Upper lobe of right lung (tissue), 1 donor: ENCODE results near the gene RUSF1. TPM values are rescaled to one million over a fixed set of nuclear protein-coding genes. Genes with fewer than 3 reads are reported as not detected.
"Not testable (repeated sequence)": the region's sequence is repeated elsewhere in the genome, so short reads cannot be mapped to it uniquely, and the experiment has no call there.

ENCODE experiments used
- ATAC-seq: fragments of 200-7000 bp; cut with Tn5 transposase; one replicate; pipeline ENCODE4 v1.9.1; 2020; ENCODE audit warnings: mild to moderate bottlenecking, moderate library complexity
- DNase-seq: peaks from one replicate; pipeline ENCODE4 v3.0.0-alpha.2; 2020
- H3K27ac ChIP-seq: fragments of 200-600 bp; one replicate; pipeline ENCODE4 v1.8.0; 2022
- H3K27me3 ChIP-seq: fragments of 200-600 bp; one replicate; pipeline ENCODE4 v1.8.0; 2022; ENCODE audit warnings: mild to moderate bottlenecking
- H3K36me3 ChIP-seq: fragments of 200-600 bp; one replicate; pipeline ENCODE4 v1.8.0; 2022
- H3K4me1 ChIP-seq: fragments of 200-600 bp; one replicate; pipeline ENCODE4 v1.8.0; 2022
- H3K4me3 ChIP-seq: fragments of 200-600 bp; one replicate; pipeline ENCODE4 v1.8.0; 2022; ENCODE audit warnings: mild to moderate bottlenecking
- H3K9me3 ChIP-seq: fragments of 200-600 bp; one replicate; pipeline ENCODE4 v1.8.0; 2022
- CTCF ChIP-seq: fragments of 200-600 bp; IDR thresholded peaks from one replicate; pipeline ENCODE4 v1.8.0; 2022; ENCODE audit warnings: antibody characterized with exemption
- intact Hi-C: fragments of 100-400 bp; cut with DNase I; formaldehyde crosslinking; loops from one replicate; pipeline ENCODE4 v1.11.0; 2022
- total RNA-seq: library from RNA; stranded (reverse); fragmentation: NEBNext Ultra II Directional; extraction: Animal tissue kit (Norgen Biotek cat#: 25700); gene quantifications from one replicate; pipeline ENCODE4 v1.2.1, GENCODE V29; 2021
- donor health status: DM: no; HTN: yes; CAD: no; lungs with severe emphysema.

RUSF1 gene
- total RNA-seq, 1 donor from 2014 or later, result 62.8 TPM

DNA sequence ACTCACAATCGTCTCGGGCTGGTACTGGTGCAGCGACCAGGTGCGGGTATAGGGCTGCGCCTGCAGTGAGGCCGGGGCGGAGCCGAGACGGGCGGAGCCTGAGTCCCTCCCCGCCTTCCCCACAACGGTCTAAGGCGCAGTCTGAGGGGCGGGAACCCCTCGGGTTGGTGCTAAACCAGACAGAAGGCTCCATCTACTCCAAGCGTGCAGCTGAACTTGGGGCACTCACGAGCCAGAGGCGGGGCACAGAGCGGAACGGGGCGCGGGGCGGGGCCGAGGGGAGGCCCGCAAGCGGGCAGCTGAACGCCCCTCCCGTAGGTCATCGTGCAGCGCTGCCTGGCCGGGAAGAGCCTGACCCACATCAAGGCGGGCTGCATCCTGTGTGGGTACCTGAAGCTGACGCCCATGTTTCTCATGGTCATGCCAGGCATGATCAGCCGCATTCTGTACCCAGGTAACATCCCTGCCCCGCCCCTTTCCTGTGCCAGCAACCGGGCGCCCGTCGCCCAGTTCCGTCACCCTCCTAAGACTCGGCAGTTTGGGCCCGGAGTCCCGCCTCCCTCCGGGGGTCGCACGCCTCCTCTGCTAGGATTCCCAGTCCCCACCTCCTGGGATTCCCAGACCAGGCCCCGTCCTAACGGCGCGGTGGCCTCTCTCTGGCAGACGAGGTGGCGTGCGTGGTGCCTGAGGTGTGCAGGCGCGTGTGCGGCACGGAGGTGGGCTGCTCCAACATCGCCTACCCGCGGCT, 20.3 kb downstream of the RUSF1 start:
- peak overlapping the region; percentile 56 for H3K4me3 ChIP-seq
- DNase-seq (peak; percentile 91), ATAC-seq (peak; percentile 84)
- peaks cover 10% of the 10 kb centered on the region for H3K4me1 ChIP-seq
- H3K36me3 ChIP-seq, result peaks cover 15% of the 10 kb centered on the region
- no peaks in the 10 kb centered on the region for H3K27me3 ChIP-seq
- intact Hi-C loops, result no loop called here
- no peaks in the 10 kb centered on the region for H3K9me3 ChIP-seq
- peak overlapping the region; percentile 65 for H3K27ac ChIP-seq
- no peak for TF ChIP-seq CTCF

DNA sequence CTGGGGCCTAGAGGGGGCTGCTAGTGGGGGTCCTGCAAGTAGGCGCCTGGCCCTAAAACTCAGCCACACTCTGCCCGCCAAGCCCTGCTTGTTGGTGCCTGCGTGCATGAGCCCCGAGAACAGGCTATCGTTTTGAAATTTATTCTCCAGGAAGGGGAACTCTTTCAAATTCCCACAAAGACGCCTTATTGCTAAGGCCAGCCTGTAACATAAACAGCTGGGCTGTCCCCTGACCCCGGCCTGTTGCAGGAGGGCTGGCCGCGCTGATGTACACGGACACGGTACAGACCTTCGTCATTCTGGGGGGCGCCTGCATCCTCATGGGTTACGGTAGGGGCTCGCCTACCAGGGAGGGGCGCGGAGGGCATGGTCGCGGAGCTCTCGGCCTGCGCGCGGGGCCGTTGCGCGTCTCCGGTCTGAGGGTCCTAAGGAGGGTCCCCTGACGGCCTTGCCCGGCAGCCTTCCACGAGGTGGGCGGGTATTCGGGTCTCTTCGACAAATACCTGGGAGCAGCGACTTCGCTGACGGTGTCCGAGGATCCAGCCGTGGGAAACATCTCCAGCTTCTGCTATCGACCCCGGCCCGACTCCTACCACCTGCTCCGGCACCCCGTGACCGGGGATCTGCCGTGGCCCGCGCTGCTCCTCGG, 21.0 kb downstream of the RUSF1 start:
- DNase-seq (no peak), ATAC-seq (no peak)
- no peaks in the 10 kb centered on the region for H3K9me3 ChIP-seq
- H3K4me3 ChIP-seq, result peak overlapping the region; percentile 56
- peaks cover 10% of the 10 kb centered on the region for H3K4me1 ChIP-seq
- intact Hi-C loops, result no loop called here
- H3K36me3 ChIP-seq, result peaks cover 9% of the 10 kb centered on the region
- TF ChIP-seq CTCF, result no peak
- H3K27me3 ChIP-seq, result no peaks in the 10 kb centered on the region
- H3K27ac ChIP-seq, result peak overlapping the region; percentile 65

DNA sequence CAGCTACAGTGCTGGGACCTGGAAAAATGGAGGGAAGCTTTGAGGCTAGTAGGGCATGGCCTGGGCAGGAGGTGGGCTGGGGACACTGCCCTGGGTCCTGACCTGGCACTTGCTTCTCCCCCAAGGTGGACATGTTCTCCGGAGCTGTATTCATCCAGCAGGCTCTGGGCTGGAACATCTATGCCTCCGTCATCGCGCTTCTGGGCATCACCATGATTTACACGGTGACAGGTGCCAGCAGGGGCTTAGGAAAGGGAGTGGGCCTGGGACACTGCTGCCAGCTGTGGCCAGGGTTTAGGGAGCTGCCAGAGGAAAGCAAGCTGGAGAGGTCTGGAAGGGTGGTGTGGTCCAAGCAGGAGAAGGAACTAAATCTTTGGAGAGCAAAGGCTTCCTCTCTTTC, 22.1 kb downstream of the RUSF1 start:
- DNase-seq, result no peak
- Histone ChIP-seq H3K27ac (no peak overlapping the region), H3K4me1 (peaks cover 10% of the 10 kb centered on the region), H3K4me3 (peak overlapping the region; percentile 56), H3K9me3 (no peaks in the 10 kb centered on the region), H3K27me3 (no peaks in the 10 kb centered on the region), H3K36me3 (no peaks in the 10 kb centered on the region)
- TF ChIP-seq CTCF, result no peak
- no peak for ATAC-seq
- intact Hi-C loops, result no loop called here

- Histone ChIP-seq H3K27me3 (no peaks in the 10 kb centered on the region), H3K27ac (no peak overlapping the region), H3K4me1 (peaks cover 10% of the 10 kb centered on the region), H3K36me3 (no peaks in the 10 kb centered on the region), H3K9me3 (no peaks in the 10 kb centered on the region), H3K4me3 (no peak overlapping the region)
- DNase-seq (no peak), ATAC-seq (no peak)
- no peak for TF ChIP-seq CTCF
- intact Hi-C loops, result no loop called here
Observed at GRCh38 chr16:31485571-31485970, 22.6 kb downstream of the RUSF1 start.

GRCh38 chr16:31484491-31485171, 23.6 kb downstream of the RUSF1 start:
- Histone ChIP-seq H3K4me1 (peaks cover 13% of the 10 kb centered on the region), H3K27ac (no peak overlapping the region), H3K27me3 (no peaks in the 10 kb centered on the region), H3K36me3 (no peaks in the 10 kb centered on the region), H3K4me3 (no peak overlapping the region), H3K9me3 (no peaks in the 10 kb centered on the region)
- peak; percentile 85 for ATAC-seq
- intact Hi-C loops, result no loop called here
- no peak for TF ChIP-seq CTCF
- peak; percentile 93 for DNase-seq

DNA sequence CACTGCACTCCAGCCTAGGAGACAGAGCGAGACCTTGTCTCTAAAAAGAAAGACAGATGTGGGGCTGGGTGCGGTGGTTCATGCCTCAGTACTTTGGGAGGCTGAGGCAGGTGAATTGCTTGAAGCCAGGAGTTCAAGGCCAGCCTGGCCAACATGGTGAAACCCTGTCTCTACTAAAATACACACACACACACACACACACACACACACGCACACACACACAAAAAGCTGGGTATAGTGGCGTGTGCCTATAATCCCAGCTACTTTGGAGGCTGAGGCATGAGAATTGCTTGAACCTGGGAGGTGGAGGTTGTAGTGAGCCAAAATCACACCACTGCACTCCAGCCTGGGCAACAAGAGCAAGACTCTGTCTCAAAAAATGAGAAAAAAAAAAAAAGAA, 24.1 kb downstream of the RUSF1 start:
- DNase-seq, H3K27me3 ChIP-seq, H3K4me3 ChIP-seq, intact Hi-C loops, H3K36me3 ChIP-seq, ATAC-seq, H3K9me3 ChIP-seq, H3K27ac ChIP-seq: not testable (repeated sequence)
- peaks cover 13% of the 10 kb centered on the region for H3K4me1 ChIP-seq
